HL-60 (cell line): ENCODE results near the gene KLHL7.

Experiments
- DNase-seq, 2 experiments: peaks; one replicate each; pipeline ENCODE4 v3.0.0-alpha.2; 2010 to 2020; ENCODE audit warnings: low read depth in 1 of 2, low spot score in 1 of 2
- H3K27ac ChIP-seq: fragments of 250-450 bp; sonication (Bioruptor Pico); replicated peaks from 2 replicates; pipeline ENCODE4 v1.5.1; 2020; ENCODE audit warnings: mild to moderate bottlenecking, moderate library complexity
- H3K27me3 ChIP-seq: fragments of 250-450 bp; sonication (Bioruptor Pico); 2 replicates; pipeline ENCODE4 v1.5.1; 2021; ENCODE audit warnings: mild to moderate bottlenecking, moderate library complexity; ENCODE audit not compliant: insufficient read depth, poor library complexity, severe bottlenecking
- H3K4me3 ChIP-seq: replicated peaks from 2 replicates; pipeline ENCODE4 v1.5.1; 2011; ENCODE audit warnings: mild to moderate bottlenecking, control low read depth, low read length; ENCODE audit not compliant: insufficient read depth
- GABPA ChIP-seq: IDR thresholded peaks from 2 replicates; pipeline ENCODE4 v1.6.1; 2012; ENCODE audit warnings: low read depth
- POLR2AphosphoS5 ChIP-seq: IDR thresholded peaks from 2 replicates; pipeline ENCODE4 v1.6.1; 2012; ENCODE audit warnings: low read depth
- SPI1 ChIP-seq: IDR thresholded peaks from 2 replicates; pipeline ENCODE4 v1.6.1; 2012; ENCODE audit warnings: low read depth, mild to moderate bottlenecking, borderline replicate concordance
- TF ChIP-seq, protein P1 (sequence below): IDR thresholded peaks from 2 replicates; pipeline ENCODE4 v1.6.1; 2012; ENCODE audit warnings: low read depth; ENCODE audit not compliant: insufficient replicate concordance
- TF ChIP-seq, protein P2 (sequence below): IDR thresholded peaks from one replicate; pipeline ENCODE4 v1.5.1; 2011; ENCODE audit warnings: low read length, control low read depth, inconsistent platforms; ENCODE audit not compliant: insufficient read depth

The KLHL7 gene

DNA sequence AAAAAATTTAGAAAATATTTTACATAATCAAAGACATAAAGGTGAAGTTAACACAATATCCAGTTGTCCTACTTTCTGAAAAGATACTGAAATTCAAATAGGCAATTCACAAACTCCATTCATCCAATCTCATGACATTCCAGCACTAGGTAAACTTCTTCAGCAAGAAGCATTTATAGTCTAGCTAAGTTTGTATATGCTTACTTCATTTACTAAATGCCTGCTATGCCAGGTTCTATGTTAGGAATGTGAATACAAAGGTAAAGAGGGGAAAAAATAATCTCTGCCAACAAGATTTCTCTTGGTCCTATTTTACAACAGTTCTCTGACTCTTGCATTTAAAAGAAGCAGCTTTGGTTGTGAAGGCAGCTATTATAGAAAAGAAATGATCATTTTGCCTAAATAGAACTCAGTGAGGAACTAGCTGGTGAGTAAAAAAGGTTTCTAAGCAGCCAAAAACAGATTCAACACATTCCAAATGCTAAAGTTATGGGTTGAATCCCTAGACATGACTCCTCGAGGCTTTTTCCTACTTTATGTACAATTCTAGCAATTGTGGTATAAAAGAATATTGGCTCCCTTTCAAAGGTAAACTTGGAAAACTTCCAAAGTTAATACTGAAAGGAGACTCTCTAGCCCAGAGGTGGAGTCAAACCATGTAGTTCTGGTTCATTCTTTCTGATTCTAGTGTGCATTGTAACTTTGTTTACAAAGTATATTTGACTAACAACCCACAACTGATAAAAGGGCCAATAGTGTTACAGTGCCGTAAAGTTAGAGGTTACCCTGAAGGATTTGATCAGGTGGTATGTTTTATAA, 30.9 kb upstream of the KLHL7 start:
- TF ChIP-seq GABPA = no peak
- TF ChIP-seq SPI1 = no peak
- Histone ChIP-seq H3K27me3 (no peaks in the 10 kb centered on the region), H3K27ac (no peak overlapping the region), H3K4me3 (no peak overlapping the region)
- DNase-seq = no peak

DNA sequence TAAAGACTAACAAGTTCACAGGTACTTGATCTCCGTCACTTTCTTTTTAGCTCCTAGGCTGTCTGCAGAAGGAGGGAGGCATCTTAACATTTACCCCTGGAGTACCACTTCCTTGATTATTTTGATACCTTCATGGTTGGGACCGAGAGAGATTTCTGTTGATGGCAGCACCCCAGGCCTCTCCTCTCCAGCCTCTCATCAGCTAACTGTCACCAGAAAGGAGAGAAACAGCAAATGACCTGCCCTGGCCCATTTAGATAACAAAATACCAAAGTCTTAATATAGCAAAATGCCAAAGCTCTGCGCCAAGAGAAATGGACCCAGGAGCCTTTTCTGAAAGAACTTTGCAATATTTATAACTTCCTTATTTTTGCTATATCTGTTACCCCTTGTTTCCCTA, 30.0 kb upstream of the KLHL7 start:
- Histone ChIP-seq H3K27me3 (no peaks in the 10 kb centered on the region), H3K27ac (no peak overlapping the region), H3K4me3 (no peak overlapping the region)
- TF ChIP-seq SPI1 (no peak), POLR2AphosphoS5 (no peak), GABPA (no peak)
- TF ChIP-seq, protein P1, sequence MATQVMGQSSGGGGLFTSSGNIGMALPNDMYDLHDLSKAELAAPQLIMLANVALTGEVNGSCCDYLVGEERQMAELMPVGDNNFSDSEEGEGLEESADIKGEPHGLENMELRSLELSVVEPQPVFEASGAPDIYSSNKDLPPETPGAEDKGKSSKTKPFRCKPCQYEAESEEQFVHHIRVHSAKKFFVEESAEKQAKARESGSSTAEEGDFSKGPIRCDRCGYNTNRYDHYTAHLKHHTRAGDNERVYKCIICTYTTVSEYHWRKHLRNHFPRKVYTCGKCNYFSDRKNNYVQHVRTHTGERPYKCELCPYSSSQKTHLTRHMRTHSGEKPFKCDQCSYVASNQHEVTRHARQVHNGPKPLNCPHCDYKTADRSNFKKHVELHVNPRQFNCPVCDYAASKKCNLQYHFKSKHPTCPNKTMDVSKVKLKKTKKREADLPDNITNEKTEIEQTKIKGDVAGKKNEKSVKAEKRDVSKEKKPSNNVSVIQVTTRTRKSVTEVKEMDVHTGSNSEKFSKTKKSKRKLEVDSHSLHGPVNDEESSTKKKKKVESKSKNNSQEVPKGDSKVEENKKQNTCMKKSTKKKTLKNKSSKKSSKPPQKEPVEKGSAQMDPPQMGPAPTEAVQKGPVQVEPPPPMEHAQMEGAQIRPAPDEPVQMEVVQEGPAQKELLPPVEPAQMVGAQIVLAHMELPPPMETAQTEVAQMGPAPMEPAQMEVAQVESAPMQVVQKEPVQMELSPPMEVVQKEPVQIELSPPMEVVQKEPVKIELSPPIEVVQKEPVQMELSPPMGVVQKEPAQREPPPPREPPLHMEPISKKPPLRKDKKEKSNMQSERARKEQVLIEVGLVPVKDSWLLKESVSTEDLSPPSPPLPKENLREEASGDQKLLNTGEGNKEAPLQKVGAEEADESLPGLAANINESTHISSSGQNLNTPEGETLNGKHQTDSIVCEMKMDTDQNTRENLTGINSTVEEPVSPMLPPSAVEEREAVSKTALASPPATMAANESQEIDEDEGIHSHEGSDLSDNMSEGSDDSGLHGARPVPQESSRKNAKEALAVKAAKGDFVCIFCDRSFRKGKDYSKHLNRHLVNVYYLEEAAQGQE = no peak
- TF ChIP-seq, protein P2, sequence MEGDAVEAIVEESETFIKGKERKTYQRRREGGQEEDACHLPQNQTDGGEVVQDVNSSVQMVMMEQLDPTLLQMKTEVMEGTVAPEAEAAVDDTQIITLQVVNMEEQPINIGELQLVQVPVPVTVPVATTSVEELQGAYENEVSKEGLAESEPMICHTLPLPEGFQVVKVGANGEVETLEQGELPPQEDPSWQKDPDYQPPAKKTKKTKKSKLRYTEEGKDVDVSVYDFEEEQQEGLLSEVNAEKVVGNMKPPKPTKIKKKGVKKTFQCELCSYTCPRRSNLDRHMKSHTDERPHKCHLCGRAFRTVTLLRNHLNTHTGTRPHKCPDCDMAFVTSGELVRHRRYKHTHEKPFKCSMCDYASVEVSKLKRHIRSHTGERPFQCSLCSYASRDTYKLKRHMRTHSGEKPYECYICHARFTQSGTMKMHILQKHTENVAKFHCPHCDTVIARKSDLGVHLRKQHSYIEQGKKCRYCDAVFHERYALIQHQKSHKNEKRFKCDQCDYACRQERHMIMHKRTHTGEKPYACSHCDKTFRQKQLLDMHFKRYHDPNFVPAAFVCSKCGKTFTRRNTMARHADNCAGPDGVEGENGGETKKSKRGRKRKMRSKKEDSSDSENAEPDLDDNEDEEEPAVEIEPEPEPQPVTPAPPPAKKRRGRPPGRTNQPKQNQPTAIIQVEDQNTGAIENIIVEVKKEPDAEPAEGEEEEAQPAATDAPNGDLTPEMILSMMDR = no peak
- DNase-seq = no peak

DNA sequence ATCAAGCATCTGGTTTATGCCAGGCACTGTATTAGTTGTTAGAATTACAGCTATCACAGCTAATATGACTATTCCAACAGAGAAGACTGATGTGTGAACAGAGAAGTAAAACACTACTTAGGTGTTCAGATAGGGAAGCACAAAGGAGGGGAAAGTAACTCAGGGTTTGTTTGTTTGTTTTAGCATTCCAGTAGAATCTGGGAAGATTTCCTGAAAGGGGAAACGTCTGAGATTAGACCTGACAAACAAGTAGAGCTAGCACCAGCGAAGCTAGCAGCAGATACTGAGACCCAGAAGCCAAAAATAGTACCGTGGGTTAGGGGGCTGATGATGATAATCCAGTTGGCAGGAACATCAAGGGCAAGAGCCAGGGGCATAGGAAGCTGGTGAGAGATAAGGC, 28.8 kb upstream of the KLHL7 start:
- no peak overlapping the region for H3K27ac ChIP-seq
- no peak overlapping the region for H3K4me3 ChIP-seq
- no peak for DNase-seq
- no peak for TF ChIP-seq GABPA
- no peak for TF ChIP-seq POLR2AphosphoS5
- TF ChIP-seq, protein P1 = no peak
- TF ChIP-seq, protein P2 = no peak
- H3K27me3 ChIP-seq = no peaks in the 10 kb centered on the region

DNA sequence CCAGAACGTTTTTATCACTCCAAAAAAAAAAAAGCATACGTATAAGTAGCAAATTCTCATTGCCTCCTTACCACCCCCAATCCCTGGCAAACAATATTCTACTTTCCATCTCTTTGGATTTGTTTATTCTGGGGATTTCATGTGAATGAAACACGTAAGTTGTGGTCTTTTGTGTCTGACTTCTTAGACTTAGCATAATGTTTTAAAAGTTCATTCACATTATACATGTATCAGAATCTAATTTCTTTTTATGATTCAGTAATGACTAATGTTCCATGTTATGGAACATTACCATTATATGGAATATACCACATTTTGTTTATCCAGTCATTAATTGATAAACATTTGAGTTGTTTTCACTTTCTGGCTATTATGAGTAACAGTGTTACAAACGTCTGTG, 12.5 kb upstream of the KLHL7 start:
- Histone ChIP-seq H3K4me3 (no peak overlapping the region), H3K27me3 (no peaks in the 10 kb centered on the region), H3K27ac (no peak overlapping the region)
- DNase-seq = no peak
- no peak for TF ChIP-seq GABPA
- TF ChIP-seq, protein P1 = no peak
- no peak for TF ChIP-seq SPI1
- TF ChIP-seq, protein P2 = no peak
- no peak for TF ChIP-seq POLR2AphosphoS5
